ENCODE data around the gene CYP27A1. TPM values are rescaled to one million over a fixed set of nuclear protein-coding genes. Genes with fewer than 3 reads are reported as not detected.

Gene CYP27A1
- total RNA-seq, 1 donor from 2014 or later, result 273 TPM

DNA sequence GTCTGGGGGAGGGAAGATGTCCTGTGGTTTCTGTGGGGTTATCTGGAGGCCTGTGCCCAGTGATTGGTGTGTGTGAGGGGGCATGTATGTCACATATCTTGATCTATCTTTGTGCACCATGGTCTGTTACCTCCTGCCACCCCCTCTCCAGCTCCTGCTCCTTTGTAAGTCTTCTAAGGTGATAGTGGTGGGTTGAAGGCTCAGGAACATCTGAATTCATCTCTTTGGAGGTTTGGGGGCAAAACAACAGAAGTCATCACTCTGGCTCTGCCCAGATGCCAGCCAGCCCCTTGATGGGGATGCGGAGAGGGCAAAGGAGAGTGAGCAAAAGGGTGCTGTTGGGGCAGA, 74.9 kb downstream of the CYP27A1 start:
- no peak for ATAC-seq
- H3K27ac ChIP-seq, result no peak overlapping the region
- TF ChIP-seq CTCF (IDR thresholded peaks at IDR 0.05), result no peak
- H3K4me3 ChIP-seq, result no peak overlapping the region
- H3K27me3 ChIP-seq (ENCODE audit: low read depth), result peaks cover 73% of the 10 kb centered on the region
- H3K4me1 ChIP-seq, result peaks cover 16% of the 10 kb centered on the region
- DNase-seq, result no peak
- intact Hi-C loops (cut with DNase I), result no loop called here
- no peaks in the 10 kb centered on the region for H3K9me3 ChIP-seq
- no peaks in the 10 kb centered on the region for H3K36me3 ChIP-seq

- H3K4me1 ChIP-seq, result peaks cover 16% of the 10 kb centered on the region
- ATAC-seq (no peak), DNase-seq (no peak)
- no peak overlapping the region for H3K27ac ChIP-seq
- no peak overlapping the region for H3K4me3 ChIP-seq
- H3K9me3 ChIP-seq, result no peaks in the 10 kb centered on the region
- no peak for TF ChIP-seq CTCF (IDR thresholded peaks at IDR 0.05)
- no peaks in the 10 kb centered on the region for H3K36me3 ChIP-seq
- intact Hi-C loops (cut with DNase I), result no loop called here
- H3K27me3 ChIP-seq (ENCODE audit: low read depth), result peaks cover 74% of the 10 kb centered on the region
Observed at GRCh38 chr2:218857371-218858137, 75.6 kb downstream of the CYP27A1 start.

- Histone ChIP-seq H3K4me1 (peaks cover 16% of the 10 kb centered on the region), H3K36me3 (no peaks in the 10 kb centered on the region), H3K9me3 (no peaks in the 10 kb centered on the region), H3K4me3 (no peak overlapping the region), H3K27me3 (ENCODE audit: low read depth) (peaks cover 74% of the 10 kb centered on the region), H3K27ac (no peak overlapping the region)
- ATAC-seq, result no peak
- no peak for TF ChIP-seq CTCF (IDR thresholded peaks at IDR 0.05)
- intact Hi-C loops (cut with DNase I), result no loop called here
- DNase-seq, result no peak
Observed at GRCh38 chr2:218858138-218858445, 76.1 kb downstream of the CYP27A1 start.

DNA sequence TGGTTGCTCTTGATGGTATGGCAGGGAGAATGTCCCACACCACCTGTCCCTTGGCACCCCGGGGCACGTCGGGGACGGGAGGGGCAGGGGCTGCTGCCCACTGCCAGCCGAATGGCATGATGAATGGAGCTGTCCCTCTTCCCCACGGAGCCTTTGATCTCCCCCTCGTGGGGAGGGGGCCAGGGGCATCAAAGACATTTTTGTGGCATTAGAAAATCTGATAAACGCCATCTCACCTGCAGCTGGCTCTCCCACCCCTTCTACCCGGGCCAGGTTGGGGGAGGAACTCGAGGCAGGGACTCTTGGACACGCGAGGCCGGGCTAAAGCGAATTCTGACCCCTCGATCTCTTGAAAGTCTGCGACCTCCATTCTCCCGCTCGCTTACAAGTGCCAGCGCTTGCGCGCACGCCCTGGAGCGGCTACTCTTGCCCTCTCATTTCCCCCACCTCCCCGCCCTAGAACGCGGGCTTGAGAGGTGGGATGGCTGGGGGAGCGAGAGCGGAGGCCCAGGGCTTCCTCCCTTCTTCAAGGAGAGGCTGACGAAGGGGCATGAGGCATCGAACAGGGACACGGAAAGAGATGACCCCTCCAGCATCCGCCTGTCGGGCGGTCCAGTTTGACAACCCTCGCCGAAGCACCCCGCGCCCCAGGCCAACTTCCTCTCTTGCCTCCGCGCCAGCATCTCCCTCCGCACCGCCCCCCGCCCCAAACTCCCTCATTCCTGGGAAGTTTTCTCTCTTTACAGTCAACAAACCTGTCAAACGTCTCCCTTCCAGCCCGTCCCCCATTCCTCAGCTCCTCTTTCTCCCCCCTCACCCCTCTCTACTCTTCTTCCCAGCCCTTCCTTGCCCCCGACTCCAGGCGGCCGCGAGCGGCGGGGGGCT, 77.0 kb downstream of the CYP27A1 start:
- intact Hi-C loops (cut with DNase I), result no loop called here

GRCh38 chr2:218859556-218859987, 77.6 kb downstream of the CYP27A1 start, which contains the start of gene WNT6:
Gene WNT6 (plus strand): TSS chr2:218859805. CDS start chr2:218860038, 233 bp downstream.
- no peaks in the 10 kb centered on the region for H3K9me3 ChIP-seq
- ATAC-seq (peak; percentile 16 to 25), DNase-seq (peak; percentile 49)
- intact Hi-C loops (cut with DNase I), result no loop called here
- H3K4me3 ChIP-seq, result peak within 1 kb of the TSS; percentile 32
- peaks cover 79% of the 10 kb centered on the region for H3K27me3 ChIP-seq (ENCODE audit: low read depth)
- no peak within 1 kb of the TSS for H3K27ac ChIP-seq
- TF ChIP-seq CTCF (IDR thresholded peaks at IDR 0.05), result no peak
- H3K4me1 ChIP-seq, result peaks cover 16% of the 10 kb centered on the region
- H3K36me3 ChIP-seq, result no peaks in the 10 kb centered on the region

More for the DNA sequence above, 77.0 kb downstream of the CYP27A1 start:
- Histone ChIP-seq H3K36me3 (no peaks in the 10 kb centered on the region), H3K27ac (no peak overlapping the region), H3K4me3 (peak overlapping the region; percentile 32), H3K4me1 (peaks cover 16% of the 10 kb centered on the region), H3K9me3 (no peaks in the 10 kb centered on the region), H3K27me3 (ENCODE audit: low read depth) (peaks cover 73% of the 10 kb centered on the region)
- no peak for TF ChIP-seq CTCF (IDR thresholded peaks at IDR 0.05)
- ATAC-seq (no peak), DNase-seq (no peak)

Measured in lower lobe of right lung (tissue), 2 donors.